ENCODE results near the gene CNN2.
A peak's percentile ranks its signal among the peaks of the same experiment; 100 is the strongest.

Gene CNN2

GRCh38 chr19:1039646-1040475, 13.5 kb downstream of the CNN2 start, which contains the start of gene ABCA7:
TSS of gene ABCA7 (plus strand) at chr19:1040107. CDS start at chr19:1041362, 1,255 bp downstream.
- intact Hi-C loops (cut with micrococcal nuclease): loop anchor here (2.0 kb wide), 1 partner anchor 29 kb away; no protein-coding TSS in a partner anchor
- H3K27me3 Mint-ChIP-seq: no peaks in the 10 kb centered on the region
- peak within 1 kb of the TSS; percentile 99 for H3K4me3 Mint-ChIP-seq
- peak within 1 kb of the TSS; percentile 88 for H3K27ac Mint-ChIP-seq
- peaks cover 86% of the 10 kb centered on the region for H3K36me3 Mint-ChIP-seq (ENCODE audit: low read depth)
- H3K9me3 Mint-ChIP-seq: no peaks in the 10 kb centered on the region
- H3K4me1 Mint-ChIP-seq (ENCODE audit: low read depth): peaks cover 65% of the 10 kb centered on the region

- Mint-ChIP-seq H3K36me3 (ENCODE audit: low read depth) (peaks cover 86% of the 10 kb centered on the region), H3K4me3 (peak overlapping the region; percentile 99), H3K4me1 (ENCODE audit: low read depth) (peaks cover 57% of the 10 kb centered on the region), H3K27ac (peak overlapping the region; percentile 88), H3K27me3 (no peaks in the 10 kb centered on the region), H3K9me3 (no peaks in the 10 kb centered on the region)
- intact Hi-C loops (cut with micrococcal nuclease): no loop called here
Observed at GRCh38 chr19:1040476-1041271, 14.3 kb downstream of the CNN2 start.

DNA sequence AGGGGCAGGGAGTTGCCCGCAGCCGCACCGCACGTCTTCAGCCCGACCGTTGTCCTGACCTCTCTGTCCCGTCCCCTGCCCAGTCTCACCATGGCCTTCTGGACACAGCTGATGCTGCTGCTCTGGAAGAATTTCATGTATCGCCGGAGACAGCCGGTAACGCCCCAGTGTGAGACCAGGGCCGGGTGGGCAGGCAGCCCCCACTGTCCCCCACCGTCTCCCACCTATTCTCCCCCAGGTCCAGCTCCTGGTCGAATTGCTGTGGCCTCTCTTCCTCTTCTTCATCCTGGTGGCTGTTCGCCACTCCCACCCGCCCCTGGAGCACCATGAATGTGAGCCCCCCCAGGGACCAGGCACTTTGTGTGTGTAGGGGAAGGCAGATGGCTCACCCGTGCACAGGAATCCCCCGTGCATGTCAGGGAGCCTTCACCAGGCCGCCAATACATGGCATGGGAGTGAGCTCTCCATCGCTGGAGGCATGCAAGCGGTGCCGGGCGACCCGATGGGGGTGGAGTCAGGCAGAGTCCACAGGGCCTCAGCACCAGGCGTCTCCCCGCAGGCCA, 14.9 kb downstream of the CNN2 start:
- intact Hi-C loops (cut with micrococcal nuclease): no loop called here
- H3K4me1 Mint-ChIP-seq (ENCODE audit: low read depth): peaks cover 51% of the 10 kb centered on the region
- H3K9me3 Mint-ChIP-seq: no peaks in the 10 kb centered on the region
- no peaks in the 10 kb centered on the region for H3K27me3 Mint-ChIP-seq
- peaks cover 86% of the 10 kb centered on the region for H3K36me3 Mint-ChIP-seq (ENCODE audit: low read depth)
- peak overlapping the region; percentile 99 for H3K4me3 Mint-ChIP-seq
- peak overlapping the region; percentile 88 for H3K27ac Mint-ChIP-seq

DNA sequence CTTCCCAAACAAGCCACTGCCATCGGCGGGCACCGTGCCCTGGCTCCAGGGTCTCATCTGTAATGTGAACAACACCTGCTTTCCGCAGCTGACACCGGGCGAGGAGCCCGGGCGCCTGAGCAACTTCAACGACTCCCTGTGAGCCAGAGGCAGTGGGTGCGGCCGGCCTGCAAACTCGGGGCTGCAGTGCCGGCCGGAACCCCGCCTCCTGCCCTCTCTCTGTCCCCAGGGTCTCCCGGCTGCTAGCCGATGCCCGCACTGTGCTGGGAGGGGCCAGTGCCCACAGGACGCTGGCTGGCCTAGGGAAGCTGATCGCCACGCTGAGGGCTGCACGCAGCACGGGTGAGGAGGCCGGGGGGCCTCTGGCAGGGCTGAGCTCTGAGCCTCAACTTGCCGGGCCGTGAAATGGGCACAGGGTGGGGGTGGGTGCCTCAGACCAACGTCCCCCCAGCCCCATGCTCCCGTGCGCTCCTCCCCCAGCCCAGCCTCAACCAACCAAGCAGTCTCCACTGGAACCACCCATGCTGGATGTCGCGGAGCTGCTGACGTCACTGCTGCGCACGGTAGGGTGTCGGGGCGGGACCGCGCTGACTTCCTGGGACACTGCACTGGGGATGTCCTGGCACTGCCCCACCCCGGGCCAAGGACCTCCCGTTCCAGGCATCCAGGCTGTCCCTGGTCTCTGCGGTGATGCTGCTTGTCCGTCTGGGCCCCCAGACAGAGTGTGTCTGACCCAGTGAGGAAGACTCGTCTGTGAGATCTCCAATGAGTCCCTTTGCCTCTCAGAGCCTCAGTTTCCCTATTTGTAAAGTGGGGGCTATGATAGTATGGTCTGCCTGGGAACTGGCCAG, 15.7 kb downstream of the CNN2 start:
- H3K4me1 Mint-ChIP-seq (ENCODE audit: low read depth): peaks cover 46% of the 10 kb centered on the region
- H3K27ac Mint-ChIP-seq: peak overlapping the region; percentile 88
- no peak overlapping the region for H3K4me3 Mint-ChIP-seq
- peaks cover 86% of the 10 kb centered on the region for H3K36me3 Mint-ChIP-seq (ENCODE audit: low read depth)
- H3K27me3 Mint-ChIP-seq: no peaks in the 10 kb centered on the region
- intact Hi-C loops (cut with micrococcal nuclease): no loop called here
- H3K9me3 Mint-ChIP-seq: no peaks in the 10 kb centered on the region

GRCh38 chr19:1042689-1043511, 16.5 kb downstream of the CNN2 start:
- Mint-ChIP-seq H3K9me3 (no peaks in the 10 kb centered on the region), H3K4me1 (ENCODE audit: low read depth) (peaks cover 39% of the 10 kb centered on the region), H3K27ac (no peak overlapping the region), H3K4me3 (no peak overlapping the region), H3K27me3 (no peaks in the 10 kb centered on the region), H3K36me3 (ENCODE audit: low read depth) (peaks cover 84% of the 10 kb centered on the region)
- intact Hi-C loops (cut with micrococcal nuclease): no loop called here

- H3K36me3 Mint-ChIP-seq (ENCODE audit: low read depth): peaks cover 78% of the 10 kb centered on the region
- no peaks in the 10 kb centered on the region for H3K27me3 Mint-ChIP-seq
- no peak overlapping the region for H3K27ac Mint-ChIP-seq
- intact Hi-C loops (cut with micrococcal nuclease): no loop called here
- H3K9me3 Mint-ChIP-seq: no peaks in the 10 kb centered on the region
- peaks cover 15% of the 10 kb centered on the region for H3K4me1 Mint-ChIP-seq (ENCODE audit: low read depth)
- H3K4me3 Mint-ChIP-seq: no peak overlapping the region
Observed at GRCh38 chr19:1045247-1045603, 18.8 kb downstream of the CNN2 start.

- Mint-ChIP-seq H3K36me3 (ENCODE audit: low read depth) (peaks cover 82% of the 10 kb centered on the region), H3K4me1 (ENCODE audit: low read depth) (peaks cover 6% of the 10 kb centered on the region), H3K9me3 (no peaks in the 10 kb centered on the region), H3K4me3 (no peak overlapping the region), H3K27ac (no peak overlapping the region), H3K27me3 (no peaks in the 10 kb centered on the region)
- intact Hi-C loops (cut with micrococcal nuclease): no loop called here
Observed at GRCh38 chr19:1046117-1046626, 19.8 kb downstream of the CNN2 start.

GRCh38 chr19:1046836-1047695, 20.7 kb downstream of the CNN2 start:
- Mint-ChIP-seq H3K9me3 (no peaks in the 10 kb centered on the region), H3K4me1 (ENCODE audit: low read depth) (peaks cover 8% of the 10 kb centered on the region), H3K27me3 (no peaks in the 10 kb centered on the region), H3K4me3 (no peak overlapping the region), H3K27ac (no peak overlapping the region), H3K36me3 (ENCODE audit: low read depth) (peaks cover 85% of the 10 kb centered on the region)
- intact Hi-C loops (cut with micrococcal nuclease): no loop called here

DNA sequence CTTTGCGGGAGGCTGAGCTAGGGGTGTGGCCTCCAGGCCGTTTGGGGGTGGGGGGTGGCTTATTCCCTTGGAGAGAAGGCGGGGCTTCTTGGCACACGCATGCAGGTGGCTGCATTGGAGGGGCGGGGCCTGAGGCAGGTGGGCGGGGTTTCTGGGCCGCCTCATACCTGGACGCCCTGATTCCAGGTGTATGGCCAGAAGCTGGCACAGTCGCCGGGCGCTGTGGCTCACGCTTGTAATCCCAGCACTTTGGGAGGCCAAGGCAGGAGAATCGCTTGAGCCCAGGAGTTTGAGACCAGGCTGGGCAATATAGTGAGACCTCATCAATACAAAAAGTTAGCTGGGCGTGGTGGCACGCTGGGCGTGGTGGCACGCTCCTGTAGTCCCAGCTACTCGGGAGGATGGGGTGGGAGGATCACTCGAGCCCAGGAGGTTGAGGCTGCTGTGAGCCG, 21.3 kb downstream of the CNN2 start:
- intact Hi-C loops (cut with micrococcal nuclease): no loop called here
- H3K27me3 Mint-ChIP-seq: no peaks in the 10 kb centered on the region
- peaks cover 83% of the 10 kb centered on the region for H3K36me3 Mint-ChIP-seq (ENCODE audit: low read depth)
- H3K4me1 Mint-ChIP-seq (ENCODE audit: low read depth): peaks cover 8% of the 10 kb centered on the region
- no peaks in the 10 kb centered on the region for H3K9me3 Mint-ChIP-seq
- H3K27ac Mint-ChIP-seq: no peak overlapping the region
- no peak overlapping the region for H3K4me3 Mint-ChIP-seq

- intact Hi-C loops (cut with micrococcal nuclease): no loop called here
- Mint-ChIP-seq H3K27ac (peak overlapping the region; percentile 27), H3K27me3 (no peaks in the 10 kb centered on the region)
Observed at GRCh38 chr19:1049106-1049505, 22.7 kb downstream of the CNN2 start.

DNA sequence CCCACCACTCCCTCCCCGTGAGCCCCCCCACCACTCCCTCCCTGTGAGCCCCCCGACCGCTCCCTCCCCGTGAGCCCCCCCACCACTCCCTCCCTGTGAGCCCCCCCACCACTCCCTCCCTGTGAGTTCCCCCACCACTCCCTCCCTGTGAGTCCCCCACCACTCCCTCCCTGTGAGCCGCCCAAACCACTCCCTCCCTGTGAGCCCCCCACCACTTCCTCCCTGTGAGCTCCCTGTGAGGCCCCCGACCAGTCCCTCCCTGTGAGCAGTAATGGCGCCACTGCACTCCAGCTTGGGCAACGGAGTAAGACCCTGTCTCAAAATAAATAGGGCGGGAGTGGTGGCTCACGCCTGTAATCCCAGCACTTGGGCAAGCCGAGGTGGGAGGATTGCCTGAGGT, 23.4 kb downstream of the CNN2 start:
- peaks cover 8% of the 10 kb centered on the region for H3K4me1 Mint-ChIP-seq (ENCODE audit: low read depth)
- H3K9me3 Mint-ChIP-seq: no peaks in the 10 kb centered on the region
- no peaks in the 10 kb centered on the region for H3K27me3 Mint-ChIP-seq
- intact Hi-C loops (cut with micrococcal nuclease): no loop called here
- no peak overlapping the region for H3K27ac Mint-ChIP-seq
- no peak overlapping the region for H3K4me3 Mint-ChIP-seq
- H3K36me3 Mint-ChIP-seq (ENCODE audit: low read depth): peaks cover 83% of the 10 kb centered on the region

More at GRCh38 chr19:1049106-1049505, 22.7 kb downstream of the CNN2 start:
- H3K4me3 Mint-ChIP-seq: no peak overlapping the region
- peaks cover 8% of the 10 kb centered on the region for H3K4me1 Mint-ChIP-seq (ENCODE audit: low read depth)
- no peaks in the 10 kb centered on the region for H3K9me3 Mint-ChIP-seq
- H3K36me3 Mint-ChIP-seq (ENCODE audit: low read depth): peaks cover 83% of the 10 kb centered on the region
